Bronchial epithelial cell (primary cell): Measurements from ENCODE around the gene CDH19. TPM values are rescaled to one million over a fixed set of nuclear protein-coding genes. Genes with fewer than 3 reads are reported as not detected.
A peak's percentile ranks its signal among the peaks of the same experiment; 100 is the strongest.

ENCODE experiments used
- DNase-seq: peaks from one replicate; pipeline ENCODE4 v3.0.0-alpha.2; 2010; ENCODE audit warnings: low read depth
- FAIRE-seq: peaks from 2 replicates; lab custom pipeline; 2011; peaks lifted over from hg19 to GRCh38; lab: Jason Lieb, UNC
- H3K27me3 ChIP-seq: 2 replicates; pipeline ENCODE4 v1.5.1; 2011; ENCODE audit warnings: low read length; ENCODE audit not compliant: control insufficient read depth, insufficient read depth
- H3K36me3 ChIP-seq: 2 replicates; pipeline ENCODE4 v1.5.1; 2011; ENCODE audit warnings: low read length; ENCODE audit not compliant: control insufficient read depth, insufficient read depth
- H3K4me3 ChIP-seq: 2 replicates; pipeline ENCODE4 v1.5.1; 2011; ENCODE audit warnings: mild to moderate bottlenecking, low read depth, low read length, control low read depth
- total RNA-seq: library from RNA; depleted of rRNA; stranded (reverse); fragments of >200 nt; gene quantifications from 2 replicates; pipeline ENCODE4 v1.2.1, GENCODE V29; 2014
- TF ChIP-seq, protein P1 (sequence below): IDR thresholded peaks from 2 replicates; pipeline ENCODE4 v1.5.1; 2011; ENCODE audit warnings: mild to moderate bottlenecking, moderate library complexity, low read length, control low read depth, inconsistent platforms; ENCODE audit not compliant: insufficient read depth, severe bottlenecking

CDH19 gene
- total RNA-seq, 1 donor from 2014 or later, result under 0.01 TPM

DNA sequence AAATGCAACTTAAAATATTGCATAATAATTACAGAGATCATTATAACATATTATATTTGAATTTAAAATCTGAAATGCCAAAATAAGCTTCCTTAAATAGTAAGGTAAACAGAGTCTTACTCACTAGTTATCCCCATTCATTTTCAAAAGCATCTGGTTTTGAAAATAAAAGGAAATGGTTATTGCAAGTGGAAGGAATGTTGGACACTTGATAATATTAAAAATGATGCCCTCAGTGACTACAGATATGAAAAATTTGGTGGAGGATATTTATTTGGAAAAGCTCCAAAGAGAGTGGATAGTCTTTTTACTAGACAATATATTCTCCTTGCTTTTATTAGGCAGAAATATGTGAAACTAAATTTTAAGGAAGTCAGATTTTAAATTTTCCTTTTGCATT, 39.7 kb downstream of the CDH19 start:
- H3K27me3 ChIP-seq, result no peaks in the 10 kb centered on the region
- FAIRE-seq, result no peak

DNA sequence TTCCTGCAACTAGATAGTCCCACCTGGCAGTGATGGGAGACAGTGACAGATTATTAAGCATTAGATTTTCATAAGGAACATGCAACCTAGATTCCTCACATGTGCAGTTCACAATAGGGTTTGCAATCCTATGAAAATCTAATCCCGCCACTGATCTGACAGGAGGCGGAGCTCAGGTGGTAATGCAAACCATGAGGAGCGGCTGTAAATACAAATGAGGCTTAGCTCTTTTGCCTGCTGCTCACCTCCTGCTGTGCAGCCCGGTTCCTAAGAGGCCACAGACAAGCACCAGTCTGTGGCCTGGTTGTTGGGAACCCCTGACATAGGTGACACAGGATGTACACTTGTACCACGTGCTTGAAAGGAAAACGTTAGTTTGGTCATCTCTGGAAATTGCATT, 41.6 kb downstream of the CDH19 start:
- TF ChIP-seq, protein P1, sequence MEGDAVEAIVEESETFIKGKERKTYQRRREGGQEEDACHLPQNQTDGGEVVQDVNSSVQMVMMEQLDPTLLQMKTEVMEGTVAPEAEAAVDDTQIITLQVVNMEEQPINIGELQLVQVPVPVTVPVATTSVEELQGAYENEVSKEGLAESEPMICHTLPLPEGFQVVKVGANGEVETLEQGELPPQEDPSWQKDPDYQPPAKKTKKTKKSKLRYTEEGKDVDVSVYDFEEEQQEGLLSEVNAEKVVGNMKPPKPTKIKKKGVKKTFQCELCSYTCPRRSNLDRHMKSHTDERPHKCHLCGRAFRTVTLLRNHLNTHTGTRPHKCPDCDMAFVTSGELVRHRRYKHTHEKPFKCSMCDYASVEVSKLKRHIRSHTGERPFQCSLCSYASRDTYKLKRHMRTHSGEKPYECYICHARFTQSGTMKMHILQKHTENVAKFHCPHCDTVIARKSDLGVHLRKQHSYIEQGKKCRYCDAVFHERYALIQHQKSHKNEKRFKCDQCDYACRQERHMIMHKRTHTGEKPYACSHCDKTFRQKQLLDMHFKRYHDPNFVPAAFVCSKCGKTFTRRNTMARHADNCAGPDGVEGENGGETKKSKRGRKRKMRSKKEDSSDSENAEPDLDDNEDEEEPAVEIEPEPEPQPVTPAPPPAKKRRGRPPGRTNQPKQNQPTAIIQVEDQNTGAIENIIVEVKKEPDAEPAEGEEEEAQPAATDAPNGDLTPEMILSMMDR, result no peak
- DNase-seq (no peak), FAIRE-seq (no peak)
- H3K4me3 ChIP-seq, result no peak overlapping the region
- H3K36me3 ChIP-seq, result no peaks in the 10 kb centered on the region
- no peaks in the 10 kb centered on the region for H3K27me3 ChIP-seq

More for the DNA sequence above, 39.7 kb downstream of the CDH19 start:
- TF ChIP-seq, protein P1, result no peak
- Histone ChIP-seq H3K36me3 (no peaks in the 10 kb centered on the region), H3K4me3 (no peak overlapping the region)
- no peak for DNase-seq

DNA sequence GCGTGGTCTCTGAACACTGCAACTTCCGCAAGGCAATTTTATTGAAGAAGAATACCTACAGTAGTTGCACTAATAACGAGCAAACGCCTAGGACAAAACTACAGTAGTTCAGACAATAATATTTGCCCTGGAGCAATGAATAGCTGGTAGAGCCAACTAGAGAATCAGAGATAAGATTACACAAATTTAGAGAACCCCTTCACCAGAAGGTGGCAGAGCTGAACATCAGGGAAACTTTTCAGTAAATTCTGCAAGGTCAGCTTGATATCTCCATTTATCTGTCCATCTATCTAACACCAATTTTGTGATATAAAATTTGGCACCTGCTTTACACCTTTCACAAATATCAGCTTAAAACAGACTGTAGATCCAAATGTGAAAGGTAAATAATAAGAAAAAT, 43.8 kb downstream of the CDH19 start:
- TF ChIP-seq, protein P1, result peak; percentile 60
- no peak overlapping the region for H3K4me3 ChIP-seq
- no peaks in the 10 kb centered on the region for H3K27me3 ChIP-seq
- no peaks in the 10 kb centered on the region for H3K36me3 ChIP-seq
- DNase-seq (peak; percentile 64), FAIRE-seq (no peak)

DNA sequence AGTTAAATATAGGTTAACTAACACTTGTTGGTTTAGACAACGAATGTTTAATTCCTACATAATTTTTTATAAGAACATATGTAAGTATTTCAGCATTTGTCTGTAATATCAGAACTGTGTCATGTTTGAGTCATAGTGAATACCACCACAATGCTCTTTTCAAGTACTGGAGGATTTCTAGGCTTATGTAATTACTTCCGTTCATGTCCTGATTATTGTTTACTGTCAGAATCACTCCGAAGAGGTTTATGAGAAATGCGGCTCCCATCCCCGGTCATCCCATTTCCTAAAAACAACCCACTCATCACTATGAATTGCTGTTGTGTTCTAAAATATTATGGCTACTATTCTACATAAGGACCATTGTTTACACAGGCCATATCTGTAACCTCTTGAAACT, 45.1 kb downstream of the CDH19 start:
- H3K36me3 ChIP-seq, result no peaks in the 10 kb centered on the region
- no peak overlapping the region for H3K4me3 ChIP-seq
- peak; percentile 72 for DNase-seq
- TF ChIP-seq, protein P1, result no peak
- H3K27me3 ChIP-seq, result no peaks in the 10 kb centered on the region
- no peak for FAIRE-seq

DNA sequence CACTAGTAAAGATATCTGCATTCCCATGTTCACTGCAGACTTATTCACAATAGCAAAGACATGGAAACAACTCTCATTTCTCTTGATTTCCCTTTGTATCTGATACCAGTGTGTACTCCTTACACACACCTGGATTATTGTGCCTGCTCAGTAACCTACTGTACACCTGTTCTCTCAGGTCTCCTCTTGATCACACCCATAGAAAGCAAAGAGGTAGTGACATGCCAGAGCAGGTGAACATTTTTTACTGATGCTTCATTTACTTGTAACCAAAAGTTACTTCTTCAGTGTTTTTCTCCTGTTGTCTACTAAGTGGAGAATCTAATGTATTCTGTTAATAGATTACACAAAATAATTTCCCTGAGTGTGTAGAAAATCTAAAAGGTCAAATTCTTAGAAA, 46.8 kb downstream of the CDH19 start:
- DNase-seq (peak; percentile 67), FAIRE-seq (no peak)
- no peaks in the 10 kb centered on the region for H3K27me3 ChIP-seq
- no peaks in the 10 kb centered on the region for H3K36me3 ChIP-seq
- TF ChIP-seq, protein P1, result no peak
- H3K4me3 ChIP-seq, result no peak overlapping the region

DNA sequence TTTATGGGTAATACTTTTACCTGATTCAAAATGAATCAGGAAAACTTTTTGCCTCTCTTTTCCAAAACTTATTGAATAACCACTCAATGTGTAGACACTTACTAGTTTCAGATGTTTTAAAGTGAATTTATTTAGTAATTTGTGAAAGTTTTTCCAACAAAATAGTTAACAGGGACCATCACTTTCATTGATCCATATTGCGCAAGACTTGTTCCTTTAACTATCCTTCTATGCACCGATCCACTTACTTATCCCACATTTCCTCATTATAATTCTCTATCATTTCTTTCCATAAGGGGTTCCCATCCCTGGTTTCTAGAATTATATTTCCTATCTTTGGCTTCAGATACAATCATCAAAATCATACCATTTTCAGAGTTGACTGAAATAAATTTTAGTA, 48.3 kb downstream of the CDH19 start:
- H3K36me3 ChIP-seq, result no peaks in the 10 kb centered on the region
- no peak for FAIRE-seq
- no peak overlapping the region for H3K4me3 ChIP-seq
- no peak for DNase-seq
- H3K27me3 ChIP-seq, result no peaks in the 10 kb centered on the region
- TF ChIP-seq, protein P1, result no peak
